M059J (cell line): ENCODE data around the gene ESRRB. TPM values are rescaled to one million over a fixed set of nuclear protein-coding genes. Genes with fewer than 3 reads are reported as not detected.

Source experiments
- DNase-seq: peaks from one replicate; pipeline ENCODE4 v3.0.0-alpha.2; 2012; ENCODE audit warnings: low read depth
- total RNA-seq: library from RNA; depleted of rRNA; stranded (reverse); fragments of >200 nt; shearing (Covaris generic); gene quantifications from 2 replicates; pipeline ENCODE4 v1.2.3, GENCODE V29; 2014; rRNA removed

Gene ESRRB
- not detected in 2 replicates for total RNA-seq

- peak; percentile 4 for DNase-seq
Observed at GRCh38 chr14:76375947-76376404, at the start of gene ESRRB. ESRRB (plus strand) TSS chr14:76376137; CDS start chr14:76376402, 265 bp downstream.

- no peak for DNase-seq
Observed at GRCh38 chr14:76326918-76327689, 48.8 kb upstream of the ESRRB start.

- DNase-seq = no peak
Observed at GRCh38 chr14:76328457-76329137, 47.3 kb upstream of the ESRRB start.

DNA sequence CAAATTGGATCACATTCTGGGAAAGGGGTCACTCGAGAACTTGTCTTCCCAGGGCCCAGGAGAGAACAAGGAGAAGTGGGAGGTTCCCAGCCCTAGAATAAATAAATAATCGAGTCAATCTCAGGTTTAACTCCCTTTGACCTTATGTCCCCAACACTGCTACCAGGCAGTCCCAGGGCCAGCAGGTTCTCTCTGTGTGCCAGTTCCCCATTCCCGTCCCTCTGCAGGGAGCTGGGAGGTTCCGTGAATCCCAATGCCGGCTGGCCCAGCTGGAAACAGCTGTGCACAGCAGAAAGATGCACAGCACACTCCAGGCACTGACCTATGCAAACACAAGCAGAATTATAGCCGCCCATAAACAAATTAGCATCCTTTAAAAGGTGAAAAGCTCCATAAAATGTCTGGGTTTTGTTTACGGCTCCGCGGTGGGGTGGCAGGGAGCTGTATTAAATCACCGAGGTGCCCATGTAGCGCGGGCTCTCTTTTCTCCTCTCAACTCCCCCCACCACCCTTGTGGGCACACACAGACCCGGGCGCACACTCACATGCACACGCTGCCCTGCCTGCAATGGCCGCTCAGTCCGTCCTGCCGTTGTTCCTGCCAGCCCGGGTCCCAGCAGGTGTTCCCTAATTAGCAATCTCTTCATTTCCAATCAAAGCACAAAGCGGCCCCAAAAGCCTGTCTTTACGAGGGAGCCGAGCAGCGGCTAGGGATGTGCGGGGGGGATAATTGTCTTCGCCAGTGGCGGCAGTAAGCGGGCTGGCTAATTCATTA, 46.6 kb upstream of the ESRRB start:
- DNase-seq = no peak

- no peak for DNase-seq
Observed at GRCh38 chr14:76329951-76330350, 46.0 kb upstream of the ESRRB start.

GRCh38 chr14:76330411-76331327, 45.3 kb upstream of the ESRRB start:
- DNase-seq = no peak

DNA sequence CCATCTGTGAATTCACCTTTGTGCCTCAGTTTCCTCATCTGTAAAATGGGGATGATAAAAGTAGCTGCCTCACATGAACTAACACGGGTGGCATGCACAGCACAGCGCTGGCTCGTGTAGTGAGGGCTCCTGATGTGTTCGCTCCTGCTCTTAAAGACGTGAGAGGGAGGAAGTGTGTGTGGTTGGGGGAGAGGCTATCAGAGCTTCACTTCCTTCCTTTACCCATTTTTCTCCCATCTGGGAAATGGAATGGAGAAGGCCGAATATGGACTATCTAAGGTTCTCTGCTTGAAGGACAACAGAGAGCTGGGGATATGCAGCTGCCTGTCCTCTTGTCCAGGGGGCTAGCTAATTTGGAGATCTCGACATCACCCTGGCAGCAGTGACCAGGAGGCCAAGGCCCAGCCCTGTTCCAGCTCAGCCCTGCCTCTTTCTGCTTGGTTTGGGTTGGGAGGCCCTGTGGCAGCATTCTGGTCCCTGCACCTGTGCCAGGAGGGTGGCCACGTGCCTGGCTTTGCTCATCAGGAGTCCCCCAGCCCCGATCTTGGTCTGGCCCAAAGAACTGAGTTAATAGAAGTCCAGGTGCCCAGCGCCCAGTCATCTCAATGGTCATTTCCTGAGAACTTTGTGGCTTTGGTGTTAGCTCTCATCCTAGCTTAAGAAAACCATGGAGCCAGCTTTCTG, 44.5 kb upstream of the ESRRB start:
- DNase-seq = no peak

- DNase-seq = no peak
Observed at GRCh38 chr14:76333664-76334063, 42.3 kb upstream of the ESRRB start.

DNA sequence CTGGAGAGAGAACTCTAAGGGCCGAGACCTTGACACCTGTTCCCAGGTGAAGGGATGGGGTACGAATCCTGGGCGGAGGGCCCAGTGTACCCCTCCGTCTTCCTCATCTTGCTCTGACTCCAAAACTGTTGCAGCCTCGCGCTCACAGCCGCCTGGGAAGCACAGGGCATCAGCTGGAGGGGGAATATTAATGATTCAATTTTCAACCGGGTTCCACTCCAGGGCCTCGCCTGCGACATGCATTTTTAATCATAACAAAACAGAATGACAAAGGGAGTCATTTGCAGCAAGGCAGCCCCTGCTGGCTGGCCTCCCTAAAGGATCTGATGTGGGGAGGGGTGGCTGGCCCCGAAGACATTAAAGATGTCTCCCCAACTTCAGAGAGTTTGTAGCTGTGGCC, 41.6 kb upstream of the ESRRB start:
- no peak for DNase-seq

- no peak for DNase-seq
Observed at GRCh38 chr14:76336876-76337275, 39.1 kb upstream of the ESRRB start.

DNA sequence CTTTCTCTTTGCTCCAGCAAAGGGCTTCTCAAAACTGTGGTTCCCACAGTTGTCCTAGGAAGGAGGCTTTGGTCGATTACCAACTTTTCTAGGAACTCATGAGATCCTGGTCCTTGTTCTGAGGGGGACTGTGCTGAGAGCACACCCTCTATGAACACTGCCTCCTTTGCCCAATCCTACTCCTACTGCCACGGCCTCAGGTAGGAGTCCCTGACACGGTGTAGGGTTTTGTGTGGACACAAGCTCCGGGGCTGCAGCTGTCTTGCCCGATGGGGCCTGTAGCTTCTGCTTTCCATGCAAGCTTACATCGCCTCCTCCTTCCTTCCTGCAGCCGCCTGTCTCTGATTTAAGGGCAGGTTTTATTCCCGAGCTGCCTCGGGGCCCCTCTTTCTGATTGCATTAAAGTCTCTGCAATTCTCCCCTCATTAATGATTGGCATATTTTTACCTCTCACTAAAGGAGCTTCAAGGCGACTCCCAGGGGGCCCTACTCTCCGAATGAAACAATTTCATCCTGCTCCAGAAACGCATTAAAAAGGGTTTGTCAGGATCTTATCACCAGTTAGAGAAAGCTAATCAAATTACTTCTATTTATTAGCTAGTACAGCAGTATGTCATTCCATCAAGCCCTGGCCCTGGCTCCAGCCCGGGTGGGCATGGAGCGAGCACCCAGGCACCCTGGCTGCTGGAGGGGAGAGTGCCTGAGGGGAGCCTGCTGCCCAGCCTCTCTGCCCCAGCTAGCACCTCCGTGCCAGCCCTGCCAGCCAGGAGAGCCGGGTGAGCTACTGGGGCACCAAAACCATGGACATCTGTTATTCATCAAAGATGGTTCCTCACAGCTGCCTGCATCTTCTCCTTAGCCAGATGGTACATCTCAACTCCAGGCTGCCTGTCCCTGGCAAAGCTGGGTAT, 38.0 kb upstream of the ESRRB start:
- peak; percentile 28 for DNase-seq

DNA sequence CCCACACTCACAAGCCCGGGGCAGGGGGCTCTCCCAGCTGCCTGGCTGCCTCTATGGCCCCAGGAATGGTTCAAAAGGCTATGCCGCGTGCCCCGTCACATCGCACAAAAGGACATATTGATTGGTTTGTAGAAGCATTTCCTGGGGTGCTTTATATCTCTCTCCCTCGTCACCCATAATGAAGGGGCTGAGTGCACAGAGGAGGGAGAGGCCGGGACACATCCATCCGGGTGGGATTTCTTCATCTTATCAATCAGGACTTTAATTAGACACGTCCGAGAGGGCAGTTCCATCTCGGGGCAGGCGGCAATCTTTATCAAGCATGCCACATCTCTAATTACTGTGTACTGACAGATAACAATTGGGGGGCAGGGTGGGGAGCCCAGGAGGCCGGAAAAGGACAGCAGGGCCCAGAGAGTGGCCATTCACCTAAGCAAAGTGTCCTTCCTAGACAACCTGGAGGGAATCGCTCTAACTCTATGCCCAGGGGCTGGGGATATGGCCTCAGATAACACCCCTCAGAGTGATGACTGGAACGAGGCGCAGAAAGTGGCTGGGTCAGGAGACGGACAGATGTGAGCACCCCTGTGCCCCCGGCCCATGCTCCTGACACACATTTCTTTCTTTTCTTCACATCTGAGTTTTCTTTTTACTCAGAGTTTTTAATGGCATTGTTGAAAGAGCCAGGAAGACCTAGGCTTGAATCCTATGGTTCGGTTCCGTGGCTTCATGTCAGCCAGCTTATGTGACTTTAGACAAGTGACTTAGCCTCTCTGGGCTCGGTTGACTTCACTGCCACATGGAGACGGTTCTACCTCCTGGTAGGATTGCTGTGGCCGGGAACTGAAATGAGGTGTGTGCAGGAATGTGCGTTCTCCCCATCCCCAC, 36.0 kb upstream of the ESRRB start:
- DNase-seq = no peak

- DNase-seq = no peak
Observed at GRCh38 chr14:76343386-76343785, 32.6 kb upstream of the ESRRB start.

GRCh38 chr14:76346391-76347160, 29.4 kb upstream of the ESRRB start:
- DNase-seq = no peak

- peak; percentile 97 for DNase-seq
Observed at GRCh38 chr14:76348898-76349297, 27.0 kb upstream of the ESRRB start.

DNA sequence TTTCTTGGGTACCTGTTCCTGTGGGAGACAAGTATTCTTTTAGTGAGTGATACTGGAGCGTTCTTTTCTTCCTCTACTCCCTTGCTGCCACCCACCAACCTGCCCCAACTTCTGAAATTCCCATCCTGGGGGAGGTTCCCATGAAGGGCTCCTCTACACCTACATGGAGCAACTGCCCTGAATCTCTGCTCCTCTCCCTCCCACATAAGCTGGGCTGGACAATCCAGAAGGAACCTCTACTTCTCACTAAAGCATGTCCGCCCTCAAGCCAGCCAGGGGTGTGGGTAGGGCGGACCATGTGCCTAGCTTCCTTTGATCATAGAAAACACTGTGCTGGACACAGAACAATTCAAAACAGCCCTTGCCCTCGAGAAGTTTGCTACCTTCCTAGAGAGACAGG, 25.9 kb upstream of the ESRRB start:
- no peak for DNase-seq

- no peak for DNase-seq
Observed at GRCh38 chr14:76350671-76351070, 25.3 kb upstream of the ESRRB start.

DNA sequence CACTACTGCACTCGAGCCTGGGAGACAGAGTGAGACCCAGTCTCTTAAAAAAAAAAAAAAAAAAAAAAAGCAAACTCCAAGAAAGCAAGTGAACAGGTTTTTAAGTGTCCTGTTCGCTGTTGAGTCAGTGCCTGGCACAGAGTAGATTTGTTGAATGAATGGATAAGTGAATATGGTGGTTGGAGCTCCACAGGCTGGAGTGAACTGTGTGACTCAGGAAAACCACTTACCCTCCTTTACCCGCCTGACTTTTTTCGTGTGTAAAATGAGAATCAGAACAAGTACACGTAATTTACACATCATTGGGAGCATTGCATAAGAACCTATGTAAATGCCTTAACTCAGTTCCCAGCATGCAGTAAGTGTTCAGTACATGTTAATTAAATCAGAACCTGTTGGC, 24.0 kb upstream of the ESRRB start:
- DNase-seq = peak; percentile 25
